ENCODE measurements around the gene FAM83C.
A peak's percentile ranks its signal among the peaks of the same experiment; 100 is the strongest.

FAM83C gene

GRCh38 chr20:35290887-35291417 lies 1.3 kb downstream of the FAM83C start:
- no peak for TF ChIP-seq YY1 (IDR thresholded peaks at IDR 0.05; ENCODE audit: insufficient read depth, insufficient read length)
- no peak for TF ChIP-seq ZNF274 (IDR thresholded peaks at IDR 0.05; ENCODE audit: low read depth, low read length)
- TF ChIP-seq SUZ12 (IDR thresholded peaks at IDR 0.05; ENCODE audit: extremely low read depth, insufficient read depth, insufficient read length): no peak
- peaks cover 2% of the 10 kb centered on the region for H3K4me1 ChIP-seq (ENCODE audit: insufficient read depth, insufficient read length)
- H3K36me3 ChIP-seq (ENCODE audit: insufficient read depth, insufficient read length, low read length): no peaks in the 10 kb centered on the region
- H3K9ac ChIP-seq (ENCODE audit: insufficient read length, low read depth): peak overlapping the region; percentile 17
- H3K27me3 ChIP-seq (ENCODE audit: insufficient read depth, insufficient read length): no peaks in the 10 kb centered on the region
- H3K9me3 ChIP-seq (ENCODE audit: insufficient read depth, low read length): no peaks in the 10 kb centered on the region
- H3K4me3 ChIP-seq (ENCODE audit: insufficient read length, low read depth): no peak overlapping the region
- DNase-seq (ENCODE audit: low read depth, low spot score): no peak

- Histone ChIP-seq H3K27me3 (ENCODE audit: insufficient read depth, insufficient read length) (no peaks in the 10 kb centered on the region), H3K36me3 (ENCODE audit: insufficient read depth, insufficient read length, low read length) (no peaks in the 10 kb centered on the region), H3K9ac (ENCODE audit: insufficient read length, low read depth) (peak overlapping the region; percentile 17), H3K4me1 (ENCODE audit: insufficient read depth, insufficient read length) (peaks cover 2% of the 10 kb centered on the region), H3K4me3 (ENCODE audit: insufficient read length, low read depth) (no peak overlapping the region), H3K9me3 (ENCODE audit: insufficient read depth, low read length) (no peaks in the 10 kb centered on the region)
- DNase-seq (ENCODE audit: low read depth, low spot score): no peak
- TF ChIP-seq SUZ12 (IDR thresholded peaks at IDR 0.05; ENCODE audit: extremely low read depth, insufficient read depth, insufficient read length) (no peak), YY1 (IDR thresholded peaks at IDR 0.05; ENCODE audit: insufficient read depth, insufficient read length) (no peak), ZNF274 (IDR thresholded peaks at IDR 0.05; ENCODE audit: low read depth, low read length) (no peak)
These were observed 1.9 kb downstream of the FAM83C start for GRCh38 chr20:35290186-35290886.

- Histone ChIP-seq H3K9ac (ENCODE audit: insufficient read length, low read depth) (no peak overlapping the region), H3K27me3 (ENCODE audit: insufficient read depth, insufficient read length) (no peaks in the 10 kb centered on the region), H3K4me3 (ENCODE audit: insufficient read length, low read depth) (no peak overlapping the region), H3K36me3 (ENCODE audit: insufficient read depth, insufficient read length, low read length) (peaks cover 5% of the 10 kb centered on the region), H3K4me1 (ENCODE audit: insufficient read depth, insufficient read length) (peaks cover 2% of the 10 kb centered on the region), H3K9me3 (ENCODE audit: insufficient read depth, low read length) (no peaks in the 10 kb centered on the region)
- no peak for TF ChIP-seq SUZ12 (IDR thresholded peaks at IDR 0.05; ENCODE audit: extremely low read depth, insufficient read depth, insufficient read length)
- no peak for TF ChIP-seq ZNF274 (IDR thresholded peaks at IDR 0.05; ENCODE audit: low read depth, low read length)
- TF ChIP-seq YY1 (IDR thresholded peaks at IDR 0.05; ENCODE audit: insufficient read depth, insufficient read length): no peak
- DNase-seq (ENCODE audit: low read depth, low spot score): no peak
These were observed 3.7 kb downstream of the FAM83C start for GRCh38 chr20:35288325-35289060.

- H3K9ac ChIP-seq (ENCODE audit: insufficient read length, low read depth): no peak overlapping the region
- no peaks in the 10 kb centered on the region for H3K27me3 ChIP-seq (ENCODE audit: insufficient read depth, insufficient read length)
- no peak overlapping the region for H3K4me3 ChIP-seq (ENCODE audit: insufficient read length, low read depth)
- H3K9me3 ChIP-seq (ENCODE audit: insufficient read depth, low read length): no peaks in the 10 kb centered on the region
- DNase-seq (ENCODE audit: low read depth, low spot score): no peak
- peaks cover 2% of the 10 kb centered on the region for H3K4me1 ChIP-seq (ENCODE audit: insufficient read depth, insufficient read length)
- H3K36me3 ChIP-seq (ENCODE audit: insufficient read depth, insufficient read length, low read length): peaks cover 11% of the 10 kb centered on the region
- no peak for TF ChIP-seq ZNF274 (IDR thresholded peaks at IDR 0.05; ENCODE audit: low read depth, low read length)
- no peak for TF ChIP-seq YY1 (IDR thresholded peaks at IDR 0.05; ENCODE audit: insufficient read depth, insufficient read length)
- TF ChIP-seq SUZ12 (IDR thresholded peaks at IDR 0.05; ENCODE audit: extremely low read depth, insufficient read depth, insufficient read length): no peak
These were observed 4.5 kb downstream of the FAM83C start for GRCh38 chr20:35287509-35288324.

GRCh38 chr20:35286899-35287508 lies 5.2 kb downstream of the FAM83C start:
- no peak overlapping the region for H3K4me3 ChIP-seq (ENCODE audit: insufficient read length, low read depth)
- TF ChIP-seq ZNF274 (IDR thresholded peaks at IDR 0.05; ENCODE audit: low read depth, low read length): no peak
- TF ChIP-seq YY1 (IDR thresholded peaks at IDR 0.05; ENCODE audit: insufficient read depth, insufficient read length): no peak
- no peak for TF ChIP-seq SUZ12 (IDR thresholded peaks at IDR 0.05; ENCODE audit: extremely low read depth, insufficient read depth, insufficient read length)
- no peaks in the 10 kb centered on the region for H3K27me3 ChIP-seq (ENCODE audit: insufficient read depth, insufficient read length)
- no peak overlapping the region for H3K9ac ChIP-seq (ENCODE audit: insufficient read length, low read depth)
- DNase-seq (ENCODE audit: low read depth, low spot score): no peak
- H3K4me1 ChIP-seq (ENCODE audit: insufficient read depth, insufficient read length): peaks cover 2% of the 10 kb centered on the region
- no peaks in the 10 kb centered on the region for H3K9me3 ChIP-seq (ENCODE audit: insufficient read depth, low read length)
- peaks cover 18% of the 10 kb centered on the region for H3K36me3 ChIP-seq (ENCODE audit: insufficient read depth, insufficient read length, low read length)

- H3K36me3 ChIP-seq (ENCODE audit: insufficient read depth, insufficient read length, low read length): peaks cover 25% of the 10 kb centered on the region
- no peaks in the 10 kb centered on the region for H3K27me3 ChIP-seq (ENCODE audit: insufficient read depth, insufficient read length)
- no peak overlapping the region for H3K4me3 ChIP-seq (ENCODE audit: insufficient read length, low read depth)
- TF ChIP-seq YY1 (IDR thresholded peaks at IDR 0.05; ENCODE audit: insufficient read depth, insufficient read length) (no peak), ZNF274 (IDR thresholded peaks at IDR 0.05; ENCODE audit: low read depth, low read length) (no peak), SUZ12 (IDR thresholded peaks at IDR 0.05; ENCODE audit: extremely low read depth, insufficient read depth, insufficient read length) (no peak)
- no peaks in the 10 kb centered on the region for H3K9me3 ChIP-seq (ENCODE audit: insufficient read depth, low read length)
- DNase-seq (ENCODE audit: low read depth, low spot score): no peak
- peaks cover 2% of the 10 kb centered on the region for H3K4me1 ChIP-seq (ENCODE audit: insufficient read depth, insufficient read length)
- H3K9ac ChIP-seq (ENCODE audit: insufficient read length, low read depth): no peak overlapping the region
These were observed 5.9 kb downstream of the FAM83C start for GRCh38 chr20:35286077-35286898.

Data from NT2/D1 (cell line).